NT2/D1 (cell line): ENCODE data around the gene TNFRSF8.

Experiments used
- SUZ12 ChIP-seq: IDR thresholded peaks from 2 replicates; pipeline ENCODE4 v1.6.1; 2011; ENCODE audit not compliant: insufficient read length, insufficient read depth; ENCODE audit errors: extremely low read depth
- YY1 ChIP-seq: IDR thresholded peaks from 2 replicates; pipeline ENCODE4 v1.6.1; 2011; ENCODE audit not compliant: insufficient read length, insufficient read depth
- ZNF274 ChIP-seq: IDR thresholded peaks from 2 replicates; pipeline ENCODE4 v1.6.1; 2011; ENCODE audit warnings: mild to moderate bottlenecking, low read depth, low read length

GRCh38 chr1:12065872-12066271, 2.8 kb downstream of the TNFRSF8 start:
- no peak for TF ChIP-seq YY1
- no peak for TF ChIP-seq SUZ12
- TF ChIP-seq ZNF274, result no peak
